Measurements from ENCODE around the gene MTMR11. TPM values are rescaled to one million over a fixed set of nuclear protein-coding genes. Genes with fewer than 3 reads are reported as not detected.

Gene MTMR11
- total RNA-seq, 4 donors from 2014 or later, result 2.0 to 8.6 (median 5.6) TPM

- DNase-seq, result no peak
- no peaks in the 10 kb centered on the region for H3K9me3 ChIP-seq
- H3K36me3 ChIP-seq, result no peaks in the 10 kb centered on the region
- no peak for TF ChIP-seq CTCF (IDR thresholded peaks at IDR 0.05)
- TF ChIP-seq POLR2A (IDR thresholded peaks at IDR 0.05), result no peak
- H3K4me1 ChIP-seq, result peaks cover 13 to 27% of the 10 kb centered on the region in 2 donors
- H3K27ac ChIP-seq, result no peak overlapping the region
- no peaks in the 10 kb centered on the region for H3K27me3 ChIP-seq
- intact Hi-C loops (cut with DNase I), result no loop called here
- no peak overlapping the region for H3K4me3 ChIP-seq (replicated peaks in 1 of 3)
These were observed 1.1 kb upstream of the MTMR11 start for GRCh38 chr1:149937759-149938158.

DNA sequence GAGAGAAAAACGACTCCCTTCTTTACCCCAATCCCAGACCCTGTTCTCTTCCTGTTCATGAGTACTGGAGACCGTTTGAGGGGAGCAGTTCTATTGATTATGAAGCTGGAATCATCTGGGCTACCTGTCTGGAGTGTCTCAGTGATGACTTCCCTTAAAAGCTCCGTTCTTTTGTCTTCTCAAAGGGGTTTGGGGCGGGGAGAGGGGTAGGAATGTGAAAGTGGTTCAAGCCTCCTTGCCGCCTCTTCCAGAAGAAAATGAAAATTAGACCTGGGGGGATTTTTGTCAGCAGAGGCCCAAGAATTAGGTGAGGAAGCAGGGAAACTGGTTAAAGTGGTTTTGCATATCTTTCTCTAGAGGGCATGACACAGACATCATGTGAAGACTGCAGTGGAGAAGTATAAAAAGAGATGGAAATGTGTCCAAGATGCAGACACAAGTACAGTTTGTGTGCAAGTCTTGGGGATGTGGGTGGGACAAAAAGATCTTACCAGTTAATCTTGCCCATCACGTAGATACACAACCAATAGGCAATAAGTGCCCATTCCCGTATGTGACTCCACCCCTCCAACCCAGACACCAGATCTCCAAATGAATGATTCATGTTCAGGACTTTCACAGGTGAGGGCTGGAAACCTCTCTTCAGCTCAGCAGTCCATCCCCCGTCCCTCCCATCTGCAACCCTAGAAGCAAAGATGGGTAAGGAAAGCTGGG lies 470 bp upstream of the MTMR11 start:
- H3K4me1 ChIP-seq, result peaks cover 13 to 27% of the 10 kb centered on the region in 2 donors
- H3K4me3 ChIP-seq (replicated peaks in 1 of 3), result peak overlapping the region in 1 of 3 donors; percentile 32
- intact Hi-C loops (cut with DNase I), result no loop called here

GRCh38 chr1:149934356-149934755 lies 2.3 kb downstream of the MTMR11 start:
- Histone ChIP-seq H3K4me3 (replicated peaks in 1 of 3) (no peak overlapping the region), H3K27ac (no peak overlapping the region), H3K4me1 (peaks cover 10 to 23% of the 10 kb centered on the region in 2 donors), H3K36me3 (no peaks in the 10 kb centered on the region), H3K9me3 (no peaks in the 10 kb centered on the region), H3K27me3 (no peaks in the 10 kb centered on the region)
- TF ChIP-seq CTCF (IDR thresholded peaks at IDR 0.05) (no peak), POLR2A (IDR thresholded peaks at IDR 0.05) (no peak)
- 51 to 65% methylated on average over 2 of the region's 2 CpGs for WGBS, 2 donors
- no peak for DNase-seq
- intact Hi-C loops (cut with DNase I), result loop anchor here (5.0 kb wide), 1 partner anchor 37 kb away; the partner anchor contains the start of gene BOLA1

More for the DNA sequence above, 470 bp upstream of the MTMR11 start:
- no peaks in the 10 kb centered on the region for H3K36me3 ChIP-seq
- H3K27me3 ChIP-seq, result no peaks in the 10 kb centered on the region
- H3K27ac ChIP-seq, result no peak overlapping the region
- DNase-seq, result peak; percentile 28 to 46
- no peak for TF ChIP-seq CTCF (IDR thresholded peaks at IDR 0.05)
- TF ChIP-seq POLR2A (IDR thresholded peaks at IDR 0.05), result peak in 1 of 2 donors; percentile 5
- WGBS, 2 donors, result 10 to 14% methylated on average over 8 of the region's 8 CpGs
- no peaks in the 10 kb centered on the region for H3K9me3 ChIP-seq

GRCh38 chr1:149933208-149933607 lies 3.5 kb downstream of the MTMR11 start:
- Histone ChIP-seq H3K9me3 (no peaks in the 10 kb centered on the region), H3K4me1 (peaks cover 7 to 21% of the 10 kb centered on the region in 2 donors), H3K27ac (no peak overlapping the region), H3K36me3 (no peaks in the 10 kb centered on the region), H3K4me3 (replicated peaks in 1 of 3) (no peak overlapping the region), H3K27me3 (no peaks in the 10 kb centered on the region)
- TF ChIP-seq CTCF (IDR thresholded peaks at IDR 0.05), result no peak
- TF ChIP-seq POLR2A (IDR thresholded peaks at IDR 0.05), result no peak
- intact Hi-C loops (cut with DNase I), result loop anchor here (5.0 kb wide), 1 partner anchor 36 kb away; the partner anchor contains the start of gene BOLA1
- 96 to 99% methylated on average over 4 of the region's 4 CpGs for WGBS, 2 donors
- no peak for DNase-seq

GRCh38 chr1:149932474-149932873 lies 4.2 kb downstream of the MTMR11 start:
- peaks cover 6 to 13% of the 10 kb centered on the region in 2 donors for H3K4me1 ChIP-seq
- DNase-seq, result no peak
- H3K36me3 ChIP-seq, result no peaks in the 10 kb centered on the region
- intact Hi-C loops (cut with DNase I), result loop anchor here (5.0 kb wide), 1 partner anchor 35 kb away; the partner anchor contains the start of gene BOLA1
- no peak overlapping the region for H3K4me3 ChIP-seq (replicated peaks in 1 of 3)
- 92 to 94% methylated on average over 8 of the region's 8 CpGs for WGBS, 2 donors
- H3K27ac ChIP-seq, result no peak overlapping the region
- H3K27me3 ChIP-seq, result no peaks in the 10 kb centered on the region
- TF ChIP-seq POLR2A (IDR thresholded peaks at IDR 0.05) (no peak), CTCF (IDR thresholded peaks at IDR 0.05) (no peak)
- no peaks in the 10 kb centered on the region for H3K9me3 ChIP-seq
